PC-9 (cell line): ENCODE data around the gene CAST. TPM values are rescaled to one million over a fixed set of nuclear protein-coding genes. Genes with fewer than 3 reads are reported as not detected.

ENCODE experiments used
- BruUV-seq: library from RNA; stranded (reverse); fragments of 400-500 nt; replicated peaks from 2 replicates; lab custom pipeline; 2021; lab: Mats Ljungman, UMichigan
- CTCF ChIA-PET: fragments of 300-600 bp; sonication (Branson Sonifier 250); formaldehyde crosslinking; loops from one replicate; lab custom pipeline; 2022; ENCODE audit warnings: antibody characterized with exemption; lab: Charles Lee
- POLR2A ChIA-PET: fragments of 300-600 bp; sonication (Branson Sonifier 250); formaldehyde crosslinking; loops from one replicate; lab custom pipeline; 2022; ENCODE audit warnings: antibody characterized with exemption; ENCODE audit not compliant: unreplicated experiment; lab: Charles Lee
- DNase-seq, 2 experiments: peaks; one replicate each; pipeline versions ENCODE4 v3.0.0 to v3.0.0-alpha.2; 2015 to 2022; ENCODE audit warnings: mixed read lengths in 1 of 2
- H2AFZ ChIP-seq: fragments of 200-600 bp; sonication (generic); 2 replicates; pipeline ENCODE4 v1.8.1; 2017; ENCODE audit warnings: antibody characterized with exemption
- H3F3A ChIP-seq: fragments of 200-600 bp; sonication (generic); 2 replicates; pipeline ENCODE4 v1.8.1; 2017; ENCODE audit warnings: antibody characterized with exemption, mild to moderate bottlenecking, low read depth; ENCODE audit not compliant: insufficient read depth
- H3K27ac ChIP-seq: fragments of 200-600 bp; sonication (generic); 2 replicates; pipeline ENCODE4 v1.6.1; 2016; ENCODE audit warnings: mixed run types
- H3K27me3 ChIP-seq: fragments of 200-600 bp; sonication (generic); 2 replicates; pipeline ENCODE4 v1.6.1; 2016; ENCODE audit warnings: low read depth, mixed run types; ENCODE audit not compliant: insufficient read depth
- H3K36me3 ChIP-seq: fragments of 200-600 bp; sonication (generic); 2 replicates; pipeline ENCODE4 v1.6.1; 2016; ENCODE audit warnings: low read depth, mixed run types
- H3K4me1 ChIP-seq: fragments of 200-600 bp; sonication (generic); replicated peaks from 2 replicates; pipeline ENCODE4 v1.6.1; 2016; ENCODE audit warnings: mixed run types; ENCODE audit not compliant: insufficient read depth
- H3K4me2 ChIP-seq: fragments of 200-600 bp; sonication (generic); 2 replicates; pipeline ENCODE4 v1.6.1; 2017; ENCODE audit warnings: mixed run types
- H3K4me3 ChIP-seq: fragments of 200-600 bp; sonication (generic); 2 replicates; pipeline ENCODE4 v1.6.1; 2016; ENCODE audit warnings: mixed run types
- H3K79me2 ChIP-seq: fragments of 200-600 bp; sonication (generic); 2 replicates; pipeline ENCODE4 v1.6.1; 2017; ENCODE audit warnings: low read depth, mixed run types
- H3K9me2 ChIP-seq: fragments of 200-600 bp; sonication (generic); 2 replicates; pipeline ENCODE4 v1.8.1; 2017; ENCODE audit warnings: mild to moderate bottlenecking; ENCODE audit not compliant: insufficient read depth
- H3K9me3 ChIP-seq: fragments of 200-600 bp; sonication (generic); 2 replicates; pipeline ENCODE4 v1.8.1; 2016; ENCODE audit warnings: low read depth; ENCODE audit not compliant: insufficient read depth
- H4K20me1 ChIP-seq: fragments of 200-600 bp; sonication (generic); 2 replicates; pipeline ENCODE4 v1.8.1; 2017; ENCODE audit not compliant: insufficient read depth
- EZH2 ChIP-seq: fragments of 200-600 bp; sonication (generic); IDR thresholded peaks from 2 replicates; pipeline ENCODE4 v1.8.0; 2017; ENCODE audit warnings: antibody characterized with exemption, low read depth
- intact Hi-C: fragments of 100-400 bp; cut with micrococcal nuclease; formaldehyde crosslinking; loops from one replicate; pipeline ENCODE4 v1.10.0; 2022; ENCODE audit not compliant: unreplicated experiment
- total RNA-seq: library from RNA; stranded (reverse); gene quantifications from 2 replicates; pipeline ENCODE4 v1.2.3, GENCODE V29; 2021
- TF ChIP-seq, protein P1 (sequence below): fragments of 200-600 bp; sonication (generic); conservative IDR thresholded peaks from 2 replicates; pipeline ENCODE4 v1.6.1; 2017; ENCODE audit warnings: mixed run types, antibody characterized with exemption, mild to moderate bottlenecking, moderate library complexity

Gene CAST
- total RNA-seq, 1 experiment from 2014 or later: 289 TPM

GRCh38 chr5:96733771-96734500 is 71.8 kb downstream of the CAST start:
- peak overlapping the region; percentile 67 for H3K4me2 ChIP-seq
- H3K9me2 ChIP-seq: no peaks in the 10 kb centered on the region
- peak; percentile 77 to 98 for DNase-seq
- peak overlapping the region; percentile 61 for H3K27ac ChIP-seq
- CTCF ChIA-PET: interaction anchor here (0.6 to 2.0 kb wide), 2 partner anchors 19 to 119 kb away, joined by 9 to 14 read pairs; no protein-coding TSS in a partner anchor
- H3K9me3 ChIP-seq: no peaks in the 10 kb centered on the region
- H3K4me3 ChIP-seq: peak overlapping the region; percentile 14; the same call in 1 of the 2 replicates
- intact Hi-C loops: loop anchor here (1.0 to 5.0 kb wide), 3 partner anchors 27 to 119 kb away; partner anchors contain the start of gene CAST
- H3K27me3 ChIP-seq: no peaks in the 10 kb centered on the region
- TF ChIP-seq EZH2: no peak
- TF ChIP-seq, protein P1, sequence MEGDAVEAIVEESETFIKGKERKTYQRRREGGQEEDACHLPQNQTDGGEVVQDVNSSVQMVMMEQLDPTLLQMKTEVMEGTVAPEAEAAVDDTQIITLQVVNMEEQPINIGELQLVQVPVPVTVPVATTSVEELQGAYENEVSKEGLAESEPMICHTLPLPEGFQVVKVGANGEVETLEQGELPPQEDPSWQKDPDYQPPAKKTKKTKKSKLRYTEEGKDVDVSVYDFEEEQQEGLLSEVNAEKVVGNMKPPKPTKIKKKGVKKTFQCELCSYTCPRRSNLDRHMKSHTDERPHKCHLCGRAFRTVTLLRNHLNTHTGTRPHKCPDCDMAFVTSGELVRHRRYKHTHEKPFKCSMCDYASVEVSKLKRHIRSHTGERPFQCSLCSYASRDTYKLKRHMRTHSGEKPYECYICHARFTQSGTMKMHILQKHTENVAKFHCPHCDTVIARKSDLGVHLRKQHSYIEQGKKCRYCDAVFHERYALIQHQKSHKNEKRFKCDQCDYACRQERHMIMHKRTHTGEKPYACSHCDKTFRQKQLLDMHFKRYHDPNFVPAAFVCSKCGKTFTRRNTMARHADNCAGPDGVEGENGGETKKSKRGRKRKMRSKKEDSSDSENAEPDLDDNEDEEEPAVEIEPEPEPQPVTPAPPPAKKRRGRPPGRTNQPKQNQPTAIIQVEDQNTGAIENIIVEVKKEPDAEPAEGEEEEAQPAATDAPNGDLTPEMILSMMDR: no peak
- POLR2A ChIA-PET: interaction anchor here (0.7 kb wide), 1 partner anchor 121 kb away, joined by 5 read pairs; no protein-coding TSS in a partner anchor
- no TSS peak for BruUV-seq
- peaks cover 38% of the 10 kb centered on the region for H3K4me1 ChIP-seq
- H3F3A ChIP-seq: peaks cover 41% of the 10 kb centered on the region
- H2AFZ ChIP-seq: no peak overlapping the region
- no peaks in the 10 kb centered on the region for H4K20me1 ChIP-seq
- H3K36me3 ChIP-seq: peaks cover 50% of the 10 kb centered on the region
- peaks cover 25% of the 10 kb centered on the region for H3K79me2 ChIP-seq

DNA sequence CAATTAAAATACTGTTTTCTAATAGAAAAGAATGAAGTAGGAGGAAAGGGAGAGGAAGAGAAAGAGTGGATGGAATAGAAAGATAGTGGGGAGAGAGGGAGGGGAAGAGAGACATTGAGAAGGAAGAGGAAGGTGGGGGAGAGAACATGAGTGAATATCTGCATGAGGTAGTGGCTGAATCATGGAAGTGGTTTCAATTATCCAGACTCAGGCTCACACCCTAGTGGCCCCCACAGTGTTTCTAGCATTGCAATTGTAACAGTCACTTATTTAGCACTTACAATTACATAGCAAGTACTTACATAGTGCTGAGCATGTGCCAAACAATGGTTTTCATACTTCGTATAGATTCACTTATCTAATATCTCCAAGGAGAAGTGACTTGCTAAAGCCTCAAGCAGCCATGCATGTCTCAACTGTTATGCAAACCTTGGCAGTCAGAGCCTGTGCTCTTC is 72.7 kb downstream of the CAST start:
- intact Hi-C loops: loop anchor here (1.0 to 5.0 kb wide), 3 partner anchors 28 to 120 kb away; partner anchors contain the start of gene CAST
- Histone ChIP-seq H3K9me2 (no peaks in the 10 kb centered on the region), H3K4me3 (peak overlapping the region; percentile 14; the same call in 1 of the 2 replicates), H3K79me2 (peaks cover 25% of the 10 kb centered on the region), H3K4me2 (peak overlapping the region; percentile 66), H3K9me3 (no peaks in the 10 kb centered on the region), H2AFZ (no peak overlapping the region), H3K27ac (peak overlapping the region; percentile 61), H3F3A (peaks cover 44% of the 10 kb centered on the region), H3K36me3 (peaks cover 58% of the 10 kb centered on the region), H3K4me1 (peaks cover 38% of the 10 kb centered on the region), H3K27me3 (no peaks in the 10 kb centered on the region), H4K20me1 (no peaks in the 10 kb centered on the region)
- no TSS peak for BruUV-seq
- ChIA-PET CTCF (interaction anchor here (2.0 kb wide), 1 partner anchor 120 kb away, joined by 9 read pairs; no protein-coding TSS in a partner anchor), POLR2A (no interaction called here)
- TF ChIP-seq EZH2: no peak
- TF ChIP-seq, protein P1: no peak
- no peak for DNase-seq

DNA sequence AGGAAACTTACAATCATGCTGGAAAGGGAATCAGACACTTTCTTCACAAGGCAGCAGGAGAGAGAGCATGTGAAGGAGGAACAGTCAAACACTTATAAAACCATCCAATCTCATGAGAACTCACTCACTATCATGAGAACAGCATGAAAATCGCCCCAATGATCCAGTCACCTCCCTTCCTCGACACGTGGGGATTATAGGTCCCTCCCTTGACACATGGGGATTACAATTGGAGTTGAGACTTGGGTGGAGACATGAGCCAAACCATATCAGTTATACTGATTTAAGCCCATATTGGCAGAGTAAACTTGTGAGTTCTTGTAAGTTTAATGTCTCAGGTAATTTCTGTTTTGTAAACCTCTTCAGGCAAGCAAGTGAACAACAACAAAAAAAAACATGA is 74.8 kb downstream of the CAST start:
- Histone ChIP-seq H3K9me2 (no peaks in the 10 kb centered on the region), H3K4me1 (peaks cover 38% of the 10 kb centered on the region), H3K36me3 (peaks cover 59% of the 10 kb centered on the region), H3K4me2 (no peak overlapping the region), H2AFZ (no peak overlapping the region), H3K79me2 (peaks cover 25% of the 10 kb centered on the region), H4K20me1 (no peaks in the 10 kb centered on the region), H3F3A (peaks cover 35% of the 10 kb centered on the region), H3K9me3 (no peaks in the 10 kb centered on the region), H3K4me3 (no peak overlapping the region), H3K27ac (0 out of 2 replicates have a peak overlapping the region, but pooled peaks have one; percentile 10), H3K27me3 (no peaks in the 10 kb centered on the region)
- BruUV-seq: no TSS peak
- DNase-seq: no peak
- intact Hi-C loops: no loop called here
- ChIA-PET CTCF (no interaction called here), POLR2A (no interaction called here)
- no peak for TF ChIP-seq EZH2
- TF ChIP-seq, protein P1: no peak
